GM12878 (cell line): ENCODE data around the gene MTFP1. TPM values are rescaled to one million over a fixed set of nuclear protein-coding genes. Genes with fewer than 3 reads are reported as not detected.

Experiments used
- ATAC-seq: fragments of 200-7000 bp; cut with Tn5 transposase; 3 replicates; pipeline ENCODE4 v1.9.1; 2020; ENCODE audit warnings: mild to moderate bottlenecking, moderate library complexity
- BruUV-seq: library from RNA; stranded (reverse); fragments of 400-500 nt; replicated peaks from 2 replicates; lab custom pipeline; 2021; lab: Mats Ljungman, UMichigan
- CTCF ChIA-PET: fragments of 300-600 bp; sonication (Branson Sonifier 250); formaldehyde crosslinking; extraction: SDS; loops from one replicate; lab custom pipeline; 2021; ENCODE audit warnings: inconsistent platforms; lab: Yijun Ruan, JAX
- POLR2A ChIA-PET: fragments of 350-600 bp; formaldehyde crosslinking; extraction: SDS; loops from one replicate; lab custom pipeline; 2021; ENCODE audit warnings: inconsistent platforms; lab: Charles Lee
- RAD21 ChIA-PET: fragments of 300-600 bp; sonication (Branson Sonifier 250); formaldehyde crosslinking; loops from one replicate; lab custom pipeline; 2023; ENCODE audit warnings: antibody characterized with exemption; ENCODE audit not compliant: unreplicated experiment; lab: Charles Lee
- SMC1A ChIA-PET: fragments of 300-600 bp; sonication (Branson Sonifier 250); formaldehyde crosslinking; loops from one replicate; lab custom pipeline; 2023; ENCODE audit not compliant: unreplicated experiment, uncharacterized antibody; lab: Charles Lee
- DNase-seq: peaks from one replicate; pipeline ENCODE4 v3.0.0-alpha.2; 2011; ENCODE audit warnings: low read depth, low spot score
- FAIRE-seq: peaks from 3 replicates; lab custom pipeline; 2011; peaks lifted over from hg19 to GRCh38; lab: Jason Lieb, UNC
- H2AFZ ChIP-seq: 2 replicates; pipeline ENCODE4 v1.6.0; 2011; ENCODE audit warnings: low read depth, low read length, control low read depth; ENCODE audit not compliant: control insufficient read depth
- H3K27ac ChIP-seq: 2 replicates; pipeline ENCODE4 v1.5.1; 2011; ENCODE audit warnings: control low read depth; ENCODE audit not compliant: control insufficient read depth, insufficient read depth
- H3K27me3 ChIP-seq, 2 experiments: replicated peaks in 1 of 2; 2 replicates each; pipeline versions ENCODE4 v1.6.0 to v1.6.1; 2011; ENCODE audit warnings: low read length in 1 of 2; ENCODE audit not compliant: control insufficient read depth in 2 of 2, insufficient read depth in 2 of 2
- H3K36me3 ChIP-seq, 2 experiments: 2 replicates each; pipeline ENCODE4 v1.5.1; 2011; ENCODE audit warnings: low read length in 1 of 2; ENCODE audit not compliant: control insufficient read depth in 2 of 2, insufficient read depth in 2 of 2
- H3K4me1 ChIP-seq: 2 replicates; pipeline ENCODE4 v1.6.1; 2011; ENCODE audit warnings: mild to moderate bottlenecking, low read length, moderate library complexity, mixed read lengths; ENCODE audit not compliant: control insufficient read depth, insufficient read depth
- H3K4me2 ChIP-seq: 2 replicates; pipeline ENCODE4 v1.6.0; 2011; ENCODE audit warnings: control low read depth; ENCODE audit not compliant: control insufficient read depth, insufficient read depth
- H3K4me3 ChIP-seq: fragments of 200-600 bp; sonication (generic); 2 replicates; pipeline ENCODE4 v1.5.1; 2016
- H3K79me2 ChIP-seq: 2 replicates; pipeline ENCODE4 v1.6.0; 2011; ENCODE audit warnings: low read length; ENCODE audit not compliant: control insufficient read depth, insufficient read depth
- H3K9ac ChIP-seq: 2 replicates; pipeline ENCODE4 v1.8.0; 2011; ENCODE audit warnings: low read length, control low read depth, mixed read lengths; ENCODE audit not compliant: control insufficient read depth, insufficient read depth
- H3K9me3 ChIP-seq: replicated peaks from 3 replicates; pipeline ENCODE4 v1.5.1; 2011; ENCODE audit warnings: mild to moderate bottlenecking, low read length; ENCODE audit not compliant: control insufficient read depth, insufficient read depth
- H4K20me1 ChIP-seq: 2 replicates; pipeline ENCODE4 v1.6.0; 2011; ENCODE audit not compliant: control insufficient read depth, insufficient read depth
- CREB1 ChIP-seq: IDR thresholded peaks from 2 replicates; pipeline ENCODE4 v1.6.1; 2012; ENCODE audit warnings: low read depth, mild to moderate bottlenecking, inconsistent platforms
- EED ChIP-seq: sonication (generic); IDR thresholded peaks from 2 replicates; pipeline ENCODE4 v1.6.1; 2016; ENCODE audit warnings: antibody characterized with exemption, low read depth
- FOS ChIP-seq: IDR thresholded peaks from 3 replicates; pipeline ENCODE4 v1.6.1; 2011; ENCODE audit warnings: borderline replicate concordance; ENCODE audit not compliant: insufficient read length; ENCODE audit errors: extremely low read depth
- MEF2B ChIP-seq: fragments of 450-650 bp; IDR thresholded peaks from 2 replicates; pipeline ENCODE4 v1.6.1; 2018; ENCODE audit warnings: mild to moderate bottlenecking, moderate library complexity; ENCODE audit not compliant: partially characterized antibody, poor library complexity, severe bottlenecking
- NR2F1 ChIP-seq: fragments of 450-650 bp; conservative IDR thresholded peaks from 2 replicates; pipeline ENCODE4 v1.6.1; 2017; ENCODE audit warnings: mild to moderate bottlenecking
- RB1 ChIP-seq: fragments of 450-650 bp; formaldehyde crosslinking; IDR thresholded peaks from 2 replicates; pipeline ENCODE4 v1.6.1; 2017; ENCODE audit warnings: mild to moderate bottlenecking, borderline replicate concordance
- RUNX3 ChIP-seq: IDR thresholded peaks from 2 replicates; pipeline ENCODE4 v1.6.1; 2012; ENCODE audit warnings: low read length, inconsistent platforms
- TBL1XR1 ChIP-seq: IDR thresholded peaks from 2 replicates; pipeline ENCODE4 v1.6.1; 2012; ENCODE audit warnings: low read depth, low read length, improper control_type of control experiment
- WGBS: methylation state at CpG from one replicate; pipeline ENCODE4 v1.1.6; 2016; ENCODE audit warnings: low lambda C conversion rate; ENCODE audit not compliant: insufficient replicate concordance, insufficient coverage; ENCODE audit errors: missing lambda C conversion rate; 5-methylcytosine and 5-hydroxymethylcytosine counted together
- in situ Hi-C: fragments of 300-500 bp; cut with MboI; formaldehyde crosslinking; loops from 9 replicates; pipeline ENCODE4 v1.14.3; 2018; ENCODE audit warnings: mixed read lengths
- intact Hi-C: fragments of 100-400 bp; cut with micrococcal nuclease; formaldehyde crosslinking; loops from one replicate; pipeline ENCODE4 v1.14.2; 2022; ENCODE audit not compliant: unreplicated experiment
- polyA plus RNA-seq, 11 experiments: library from polyadenylated mRNA; depleted of rRNA in 4 of 11; unstranded in 6 of 11; stranded (reverse) in 5 of 11; fragments of >200 nt; fragmentation: Nextera tagmentation in 4 of 11; fragmentation: Illumina TruSeq in 1 of 11; extraction: Ambion mirVana in 4 of 11; extraction: Trizol in 1 of 11; gene quantifications; 1 replicate in 1 of 11; 2 replicates in 10 of 11; pipeline versions ENCODE4 v1.2.1 to v1.2.3, GENCODE V29; 2011 to 2016; ENCODE audit warnings: inconsistent platforms in 2 of 11, missing spikeins in 2 of 11, low read depth in 1 of 11
- total RNA-seq, 4 experiments: library from RNA; depleted of rRNA in 3 of 4; stranded (reverse); fragments of >200 nt in 3 of 4; fragmentation: Illumina TruSeq in 1 of 4; extraction: Trizol in 1 of 4; gene quantifications; 2 replicates each; pipeline versions ENCODE4 v1.2.1 to v1.2.3, GENCODE V29; 2013 to 2021
- TF ChIP-seq, protein P1 (sequence below): fragments of 450-650 bp; IDR thresholded peaks from 2 replicates; pipeline ENCODE4 v1.6.1; 2017; ENCODE audit warnings: mild to moderate bottlenecking, low read depth, inconsistent platforms; ENCODE audit not compliant: poor library complexity, severe bottlenecking
- TF ChIP-seq, protein P2 (sequence below): fragments of 450-650 bp; IDR thresholded peaks from 2 replicates; pipeline ENCODE4 v1.6.1; 2018; ENCODE audit warnings: borderline replicate concordance, mild to moderate bottlenecking; ENCODE audit not compliant: partially characterized antibody
- TF ChIP-seq, protein P3 (sequence below): fragments of 450-650 bp; IDR thresholded peaks from 2 replicates; pipeline ENCODE4 v1.6.1; 2017; ENCODE audit warnings: low read depth, mild to moderate bottlenecking, moderate library complexity

Gene MTFP1
- total and polyA plus RNA-seq, 10 of the 15 experiments (the other 5 are each of a cell fraction or from before 2014, with no cell fraction given), result 20.5 to 133 (median 59.8) TPM

DNA sequence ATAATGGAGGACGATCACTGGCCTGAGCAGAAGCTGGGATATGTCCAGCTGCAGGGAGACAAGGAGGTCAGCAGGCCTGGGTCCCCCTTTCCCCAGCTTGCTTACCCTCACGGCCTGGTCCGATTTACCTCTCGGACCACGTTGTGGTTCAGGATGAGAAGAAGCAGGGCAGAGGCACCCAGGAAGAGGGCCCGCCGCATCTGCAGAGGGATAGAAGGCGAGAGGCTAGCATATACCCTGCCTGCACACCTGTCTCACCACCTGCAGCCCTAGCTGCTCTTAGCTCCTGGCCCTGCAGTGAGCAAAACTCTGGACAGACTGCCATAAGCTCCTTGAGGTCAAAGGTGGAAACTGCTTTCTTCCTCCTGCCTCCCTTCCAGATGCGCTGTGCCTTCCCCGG, 39.6 kb upstream of the MTFP1 start:
- Histone ChIP-seq H3K9me3 (peaks cover 1% of the 10 kb centered on the region; the same call in 2 of the 3 replicates), H3K79me2 (no peaks in the 10 kb centered on the region), H3K9ac (no peak overlapping the region), H3K4me3 (no peak overlapping the region), H3K4me2 (no peak overlapping the region), H2AFZ (no peak overlapping the region), H3K36me3 (no peaks in the 10 kb centered on the region), H4K20me1 (no peaks in the 10 kb centered on the region), H3K27ac (no peak overlapping the region), H3K4me1 (peaks cover 4% of the 10 kb centered on the region; the same call in 1 of the 2 replicates), H3K27me3 (no peaks in the 10 kb centered on the region)
- RAD21 ChIA-PET, result interaction anchor here (0.9 to 13.8 kb wide), 4 partner anchors 37 to 278 kb away, joined by 3 to 277 read pairs (median 4); partner anchors contain the start of genes CASTOR1 and TBC1D10A
- DNase-seq (no peak), FAIRE-seq (no peak), ATAC-seq (no peak)
- TF ChIP-seq NR2F1 (no peak), EED (no peak), TBL1XR1 (no peak), CREB1 (no peak), MEF2B (no peak), RB1 (no peak), RUNX3 (no peak), FOS (no peak)
- TF ChIP-seq, protein P1, sequence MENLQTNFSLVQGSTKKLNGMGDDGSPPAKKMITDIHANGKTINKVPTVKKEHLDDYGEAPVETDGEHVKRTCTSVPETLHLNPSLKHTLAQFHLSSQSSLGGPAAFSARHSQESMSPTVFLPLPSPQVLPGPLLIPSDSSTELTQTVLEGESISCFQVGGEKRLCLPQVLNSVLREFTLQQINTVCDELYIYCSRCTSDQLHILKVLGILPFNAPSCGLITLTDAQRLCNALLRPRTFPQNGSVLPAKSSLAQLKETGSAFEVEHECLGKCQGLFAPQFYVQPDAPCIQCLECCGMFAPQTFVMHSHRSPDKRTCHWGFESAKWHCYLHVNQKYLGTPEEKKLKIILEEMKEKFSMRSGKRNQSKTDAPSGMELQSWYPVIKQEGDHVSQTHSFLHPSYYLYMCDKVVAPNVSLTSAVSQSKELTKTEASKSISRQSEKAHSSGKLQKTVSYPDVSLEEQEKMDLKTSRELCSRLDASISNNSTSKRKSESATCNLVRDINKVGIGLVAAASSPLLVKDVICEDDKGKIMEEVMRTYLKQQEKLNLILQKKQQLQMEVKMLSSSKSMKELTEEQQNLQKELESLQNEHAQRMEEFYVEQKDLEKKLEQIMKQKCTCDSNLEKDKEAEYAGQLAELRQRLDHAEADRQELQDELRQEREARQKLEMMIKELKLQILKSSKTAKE, result no peak
- TF ChIP-seq, protein P2, sequence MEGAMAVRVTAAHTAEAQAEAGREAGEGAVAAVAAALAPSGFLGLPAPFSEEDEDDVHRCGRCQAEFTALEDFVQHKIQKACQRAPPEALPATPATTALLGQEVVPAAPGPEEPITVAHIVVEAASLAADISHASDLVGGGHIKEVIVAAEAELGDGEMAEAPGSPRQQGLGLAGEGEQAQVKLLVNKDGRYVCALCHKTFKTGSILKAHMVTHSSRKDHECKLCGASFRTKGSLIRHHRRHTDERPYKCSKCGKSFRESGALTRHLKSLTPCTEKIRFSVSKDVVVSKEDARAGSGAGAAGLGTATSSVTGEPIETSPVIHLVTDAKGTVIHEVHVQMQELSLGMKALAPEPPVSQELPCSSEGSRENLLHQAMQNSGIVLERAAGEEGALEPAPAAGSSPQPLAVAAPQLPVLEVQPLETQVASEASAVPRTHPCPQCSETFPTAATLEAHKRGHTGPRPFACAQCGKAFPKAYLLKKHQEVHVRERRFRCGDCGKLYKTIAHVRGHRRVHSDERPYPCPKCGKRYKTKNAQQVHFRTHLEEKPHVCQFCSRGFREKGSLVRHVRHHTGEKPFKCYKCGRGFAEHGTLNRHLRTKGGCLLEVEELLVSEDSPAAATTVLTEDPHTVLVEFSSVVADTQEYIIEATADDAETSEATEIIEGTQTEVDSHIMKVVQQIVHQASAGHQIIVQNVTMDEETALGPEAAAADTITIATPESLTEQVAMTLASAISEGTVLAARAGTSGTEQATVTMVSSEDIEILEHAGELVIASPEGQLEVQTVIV, result no peak
- TF ChIP-seq, protein P3, sequence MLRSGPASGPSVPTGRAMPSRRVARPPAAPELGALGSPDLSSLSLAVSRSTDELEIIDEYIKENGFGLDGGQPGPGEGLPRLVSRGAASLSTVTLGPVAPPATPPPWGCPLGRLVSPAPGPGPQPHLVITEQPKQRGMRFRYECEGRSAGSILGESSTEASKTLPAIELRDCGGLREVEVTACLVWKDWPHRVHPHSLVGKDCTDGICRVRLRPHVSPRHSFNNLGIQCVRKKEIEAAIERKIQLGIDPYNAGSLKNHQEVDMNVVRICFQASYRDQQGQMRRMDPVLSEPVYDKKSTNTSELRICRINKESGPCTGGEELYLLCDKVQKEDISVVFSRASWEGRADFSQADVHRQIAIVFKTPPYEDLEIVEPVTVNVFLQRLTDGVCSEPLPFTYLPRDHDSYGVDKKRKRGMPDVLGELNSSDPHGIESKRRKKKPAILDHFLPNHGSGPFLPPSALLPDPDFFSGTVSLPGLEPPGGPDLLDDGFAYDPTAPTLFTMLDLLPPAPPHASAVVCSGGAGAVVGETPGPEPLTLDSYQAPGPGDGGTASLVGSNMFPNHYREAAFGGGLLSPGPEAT, result no peak
- 89% methylated on average over 10 of the region's 10 CpGs for WGBS
- POLR2A ChIA-PET, result no interaction called here
- CTCF ChIA-PET, result interaction anchor here (0.6 to 14.9 kb wide), 10 partner anchors 36 to 1337 kb away, joined by 3 to 436 read pairs (median 3); partner anchors contain the start of gene CASTOR1
- SMC1A ChIA-PET, result interaction anchor here (1.1 to 14.7 kb wide), 3 partner anchors 58 to 122 kb away, joined by 4 to 201 read pairs (median 5); partner anchors contain the start of gene CASTOR1
- intact Hi-C loops, result loop anchor here (2.0 to 5.0 kb wide), 2 partner anchors 123 to 279 kb away; no protein-coding TSS in a partner anchor
- BruUV-seq, result TSS peak; percentile 51
- in situ Hi-C loops, result loop anchor here (5.0 kb wide), 1 partner anchor 99 kb away; the partner anchor contains the start of gene CASTOR1
